ENCODE results near the gene IMMP1L. TPM values are rescaled to one million over a fixed set of nuclear protein-coding genes. Genes with fewer than 3 reads are reported as not detected.
A peak's percentile ranks its signal among the peaks of the same experiment; 100 is the strongest.
"Not testable (repeated sequence)": the region's sequence is repeated elsewhere in the genome, so short reads cannot be mapped to it uniquely, and the experiment has no call there.

Gene IMMP1L
- total and polyA plus RNA-seq, 5 donors: 21.9 to 56.2 (median 29.4) TPM

- WGBS: under 1% methylated on average over 8 of the region's 8 CpGs
- peak in 1 of 2 donors; percentile 3 for ATAC-seq
These were observed 382 bp downstream of the IMMP1L start for GRCh38 chr11:31509051-31509428.

GRCh38 chr11:31500560-31500959, 8.9 kb downstream of the IMMP1L start:
- Histone ChIP-seq H3K4me3 (ENCODE audit: low read length) (no peak overlapping the region), H3K9me3 (ENCODE audit: control insufficient read depth, low read length) (no peaks in the 10 kb centered on the region), H3K27ac (ENCODE audit: low read length) (no peak overlapping the region), H3K27me3 (ENCODE audit: control insufficient read depth, insufficient read depth) (no peaks in the 10 kb centered on the region), H3K4me1 (ENCODE audit: control insufficient read depth, insufficient read depth, low read length) (peaks cover 2% of the 10 kb centered on the region)
- intact Hi-C loops (cut with DNase I): no loop called here
- ATAC-seq (no peak), DNase-seq (no peak)
- WGBS: 73% methylated on average over 2 of the region's 2 CpGs

More at GRCh38 chr11:31509051-31509428, 382 bp downstream of the IMMP1L start:
- Histone ChIP-seq H3K27ac (ENCODE audit: low read length) (peak overlapping the region; percentile 40), H3K9me3 (ENCODE audit: control insufficient read depth, low read length) (no peaks in the 10 kb centered on the region), H3K4me1 (ENCODE audit: control insufficient read depth, insufficient read depth, low read length) (no peaks in the 10 kb centered on the region), H3K4me3 (ENCODE audit: low read length) (peak overlapping the region; percentile 80), H3K27me3 (ENCODE audit: control insufficient read depth, insufficient read depth) (no peaks in the 10 kb centered on the region)
- no peak for DNase-seq
- intact Hi-C loops (cut with DNase I): no loop called here

GRCh38 chr11:31499576-31500178, 9.7 kb downstream of the IMMP1L start:
- Histone ChIP-seq H3K4me1 (ENCODE audit: control insufficient read depth, insufficient read depth, low read length) (peaks cover 2% of the 10 kb centered on the region), H3K4me3 (ENCODE audit: low read length) (no peak overlapping the region), H3K9me3 (ENCODE audit: control insufficient read depth, low read length) (no peaks in the 10 kb centered on the region), H3K27ac (ENCODE audit: low read length) (no peak overlapping the region), H3K27me3 (ENCODE audit: control insufficient read depth, insufficient read depth) (no peaks in the 10 kb centered on the region)
- intact Hi-C loops (cut with DNase I): no loop called here
- ATAC-seq: no peak
- DNase-seq: no peak
- WGBS: 90% methylated on average over 3 of the region's 3 CpGs

GRCh38 chr11:31493762-31494161, 15.7 kb downstream of the IMMP1L start:
- H3K27me3 ChIP-seq (ENCODE audit: control insufficient read depth, insufficient read depth); H3K9me3 ChIP-seq (ENCODE audit: control insufficient read depth, low read length); intact Hi-C loops (cut with DNase I); DNase-seq; H3K4me3 ChIP-seq (ENCODE audit: low read length); H3K27ac ChIP-seq (ENCODE audit: low read length); ATAC-seq; H3K4me1 ChIP-seq (ENCODE audit: control insufficient read depth, insufficient read depth, low read length): not testable (repeated sequence)
- WGBS: 99% methylated on average over 4 of the region's 4 CpGs

GRCh38 chr11:31493235-31493634, 16.2 kb downstream of the IMMP1L start:
- WGBS: 96% methylated on average over 4 of the region's 4 CpGs
- Histone ChIP-seq H3K9me3 (ENCODE audit: control insufficient read depth, low read length) (no peaks in the 10 kb centered on the region), H3K4me1 (ENCODE audit: control insufficient read depth, insufficient read depth, low read length) (no peaks in the 10 kb centered on the region), H3K27ac (ENCODE audit: low read length) (no peak overlapping the region), H3K4me3 (ENCODE audit: low read length) (no peak overlapping the region), H3K27me3 (ENCODE audit: control insufficient read depth, insufficient read depth) (no peaks in the 10 kb centered on the region)
- no peak for ATAC-seq
- DNase-seq: no peak
- intact Hi-C loops (cut with DNase I): no loop called here

DNA sequence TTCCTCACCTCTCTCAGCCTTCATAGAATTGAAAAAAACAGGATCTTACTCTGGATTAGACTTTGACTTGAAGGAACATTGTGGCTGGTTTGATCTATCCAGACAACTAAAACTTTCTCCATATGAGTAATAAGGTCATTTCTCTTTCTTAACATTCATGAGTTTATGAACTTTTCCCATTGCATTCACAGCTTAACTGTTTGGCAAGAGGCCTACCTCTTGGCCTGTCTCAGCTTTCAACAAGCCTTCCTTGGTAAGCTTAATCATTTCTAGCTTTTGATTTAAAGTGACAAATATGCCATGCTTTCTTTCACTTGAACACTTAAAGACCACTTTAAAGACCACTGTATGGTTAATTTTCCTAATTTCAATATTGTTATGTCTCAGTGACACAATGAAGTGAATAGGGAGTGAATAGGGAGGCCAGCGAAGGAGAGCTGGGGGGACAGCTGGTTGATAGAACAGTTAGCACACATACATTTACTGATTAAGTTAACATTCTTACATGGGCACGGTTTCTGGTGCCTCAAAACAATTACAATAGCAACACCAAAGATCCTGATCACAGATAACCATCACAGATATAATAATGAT, 17.0 kb downstream of the IMMP1L start:
- Histone ChIP-seq H3K9me3 (ENCODE audit: control insufficient read depth, low read length) (no peaks in the 10 kb centered on the region), H3K27ac (ENCODE audit: low read length) (no peak overlapping the region), H3K4me1 (ENCODE audit: control insufficient read depth, insufficient read depth, low read length) (no peaks in the 10 kb centered on the region), H3K27me3 (ENCODE audit: control insufficient read depth, insufficient read depth) (no peaks in the 10 kb centered on the region), H3K4me3 (ENCODE audit: low read length) (no peak overlapping the region)
- DNase-seq (no peak), ATAC-seq (no peak)
- intact Hi-C loops (cut with DNase I): no loop called here
- 74% methylated on average over 2 of the region's 2 CpGs for WGBS

GRCh38 chr11:31487848-31488247, 21.6 kb downstream of the IMMP1L start:
- Histone ChIP-seq H3K27ac (ENCODE audit: low read length) (no peak overlapping the region), H3K27me3 (ENCODE audit: control insufficient read depth, insufficient read depth) (no peaks in the 10 kb centered on the region), H3K9me3 (ENCODE audit: control insufficient read depth, low read length) (no peaks in the 10 kb centered on the region), H3K4me1 (ENCODE audit: control insufficient read depth, insufficient read depth, low read length) (no peaks in the 10 kb centered on the region), H3K4me3 (ENCODE audit: low read length) (no peak overlapping the region)
- intact Hi-C loops (cut with DNase I): loop anchor here in 1 of 4 donors (10.0 kb wide), 1 partner anchor 387 kb away; no protein-coding TSS in a partner anchor
- WGBS: 29% methylated on average over 1 of the region's 1 CpG
- ATAC-seq: no peak
- no peak for DNase-seq

DNA sequence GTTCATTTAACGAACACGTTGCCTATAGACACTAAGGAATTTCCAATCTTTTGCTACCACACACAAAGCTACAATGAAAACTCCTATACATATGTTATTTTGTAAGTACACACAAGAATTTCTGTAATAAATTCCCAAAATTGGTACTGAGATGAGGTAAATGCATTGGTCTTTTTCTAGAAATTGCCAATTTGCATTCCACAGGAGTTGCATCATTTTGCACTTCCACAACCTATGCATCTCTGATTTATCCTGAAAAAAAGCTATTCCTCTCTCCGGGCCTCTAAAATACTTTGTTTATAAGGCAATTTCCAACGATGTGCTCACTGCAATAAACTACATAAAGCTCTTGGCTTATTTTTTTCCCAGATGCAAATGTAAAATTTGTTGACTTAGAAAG, 24.9 kb downstream of the IMMP1L start:
- Histone ChIP-seq H3K4me1 (ENCODE audit: control insufficient read depth, insufficient read depth, low read length) (no peaks in the 10 kb centered on the region), H3K27ac (ENCODE audit: low read length) (no peak overlapping the region), H3K4me3 (ENCODE audit: low read length) (no peak overlapping the region), H3K9me3 (ENCODE audit: control insufficient read depth, low read length) (no peaks in the 10 kb centered on the region), H3K27me3 (ENCODE audit: control insufficient read depth, insufficient read depth) (no peaks in the 10 kb centered on the region)
- intact Hi-C loops (cut with DNase I): loop anchor here in 1 of 4 donors (10.0 kb wide), 1 partner anchor 390 kb away; no protein-coding TSS in a partner anchor
- WGBS: 87% methylated on average over 4 of the region's 4 CpGs
- ATAC-seq (no peak), DNase-seq (no peak)

DNA sequence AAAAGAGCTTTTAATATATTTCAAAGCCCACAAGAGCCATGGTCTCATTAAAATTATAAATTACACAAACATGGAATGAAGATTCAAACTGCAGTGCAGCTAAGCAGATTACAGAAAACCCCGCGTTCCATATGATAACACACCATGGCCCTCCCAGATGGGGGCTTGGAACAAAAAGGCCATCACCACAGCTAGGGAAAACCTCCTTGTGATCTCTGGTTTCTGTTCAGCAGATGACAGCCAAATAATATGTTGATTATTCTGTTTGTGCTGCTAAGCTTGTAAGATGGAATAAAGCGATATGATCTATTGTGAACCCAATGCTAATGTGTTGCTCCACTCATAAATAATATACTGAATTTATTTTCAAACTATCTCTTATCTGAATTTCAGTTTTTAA, 28.5 kb downstream of the IMMP1L start:
- no peaks in the 10 kb centered on the region for H3K27me3 ChIP-seq (ENCODE audit: control insufficient read depth, insufficient read depth)
- no peaks in the 10 kb centered on the region for H3K4me1 ChIP-seq (ENCODE audit: control insufficient read depth, insufficient read depth, low read length)
- H3K27ac ChIP-seq (ENCODE audit: low read length): no peak overlapping the region
- no peak for DNase-seq
- no peaks in the 10 kb centered on the region for H3K9me3 ChIP-seq (ENCODE audit: control insufficient read depth, low read length)
- intact Hi-C loops (cut with DNase I): loop anchor here in 1 of 4 donors (10.0 kb wide), 1 partner anchor 394 kb away; no protein-coding TSS in a partner anchor
- 78% methylated on average over 3 of the region's 3 CpGs for WGBS
- no peak overlapping the region for H3K4me3 ChIP-seq (ENCODE audit: low read length)
- no peak for ATAC-seq

- ATAC-seq: no peak
- Histone ChIP-seq H3K4me3 (ENCODE audit: low read length) (no peak overlapping the region), H3K27ac (ENCODE audit: low read length) (no peak overlapping the region), H3K9me3 (ENCODE audit: control insufficient read depth, low read length) (no peaks in the 10 kb centered on the region), H3K4me1 (ENCODE audit: control insufficient read depth, insufficient read depth, low read length) (no peaks in the 10 kb centered on the region), H3K27me3 (ENCODE audit: control insufficient read depth, insufficient read depth) (no peaks in the 10 kb centered on the region)
- no peak for DNase-seq
- intact Hi-C loops (cut with DNase I): no loop called here
- 93% methylated on average over 4 of the region's 4 CpGs for WGBS
These were observed 30.4 kb downstream of the IMMP1L start for GRCh38 chr11:31479066-31479465.

- no peak for ATAC-seq
- intact Hi-C loops (cut with DNase I): no loop called here
These were observed 31.2 kb downstream of the IMMP1L start for GRCh38 chr11:31478223-31478590.

More at GRCh38 chr11:31478223-31478590, 31.2 kb downstream of the IMMP1L start:
- no peak overlapping the region for H3K27ac ChIP-seq (ENCODE audit: low read length)
- no peak for DNase-seq
- no peaks in the 10 kb centered on the region for H3K9me3 ChIP-seq (ENCODE audit: control insufficient read depth, low read length)
- no peaks in the 10 kb centered on the region for H3K4me1 ChIP-seq (ENCODE audit: control insufficient read depth, insufficient read depth, low read length)
- 92% methylated on average over 2 of the region's 2 CpGs for WGBS
- H3K4me3 ChIP-seq (ENCODE audit: low read length): no peak overlapping the region
- H3K27me3 ChIP-seq (ENCODE audit: control insufficient read depth, insufficient read depth): no peaks in the 10 kb centered on the region

Measured in right cardiac atrium (tissue), 5 donors.